Activated B cell treated with CpG ODN at 0.5 μM for 24 hours (primary cell): Measurements from ENCODE around the gene MACROD2. TPM values are rescaled to one million over a fixed set of nuclear protein-coding genes. Genes with fewer than 3 reads are reported as not detected.

Experiments used
- ATAC-seq: fragments of 200-7000 bp; cut with Tn5 transposase; one replicate; pipeline ENCODE4 v1.10.0; 2021; ENCODE audit warnings: low read depth, mild to moderate bottlenecking, moderate library complexity
- CTCF ChIA-PET: fragments of 350-600 bp; sonication (Branson Sonifier 250); formaldehyde crosslinking; loops from one replicate; lab custom pipeline; 2021; ENCODE audit warnings: antibody characterized with exemption; lab: Charles Lee
- POLR2A ChIA-PET: fragments of 350-600 bp; sonication (Branson Sonifier 250); formaldehyde crosslinking; loops from one replicate; lab custom pipeline; 2021; ENCODE audit warnings: antibody characterized with exemption; lab: Charles Lee
- DNase-seq: peaks from one replicate; pipeline ENCODE4 v3.0.0; 2022
- H3K27ac Mint-ChIP-seq: one replicate; pipeline ENCODE4 v1.8.0; 2020; ENCODE audit warnings: mixed read lengths
- H3K27me3 Mint-ChIP-seq: one replicate; pipeline ENCODE4 v1.8.0; 2021; ENCODE audit warnings: mixed read lengths
- H3K36me3 Mint-ChIP-seq: one replicate; pipeline ENCODE4 v1.8.0; 2021; ENCODE audit warnings: low read depth, mixed read lengths
- H3K4me1 Mint-ChIP-seq: one replicate; pipeline ENCODE4 v1.8.0; 2021; ENCODE audit warnings: mixed read lengths
- H3K4me3 Mint-ChIP-seq: one replicate; pipeline ENCODE4 v1.8.0; 2020; ENCODE audit warnings: mild to moderate bottlenecking, mixed read lengths
- H3K9me3 Mint-ChIP-seq: one replicate; pipeline ENCODE4 v1.8.0; 2020; ENCODE audit warnings: mixed read lengths
- CTCF ChIP-seq: fragments of 200-600 bp; IDR thresholded peaks from one replicate; pipeline ENCODE4 v1.8.0; 2022; ENCODE audit warnings: antibody characterized with exemption, mild to moderate bottlenecking
- intact Hi-C: fragments of 100-400 bp; cut with micrococcal nuclease; formaldehyde crosslinking; loops from one replicate; pipeline ENCODE4 v1.15.1; 2024
- total RNA-seq: library from RNA; stranded (reverse); gene quantifications from 2 replicates; pipeline ENCODE4 v1.2.3, GENCODE V29; 2022

The MACROD2 gene
- total RNA-seq, 1 donor from 2014 or later = 55.1 TPM

- H3K4me3 Mint-ChIP-seq = no peak overlapping the region
- POLR2A ChIA-PET = no interaction called here
- ATAC-seq = no peak
- no peaks in the 10 kb centered on the region for H3K36me3 Mint-ChIP-seq
- no peaks in the 10 kb centered on the region for H3K9me3 Mint-ChIP-seq
- no peak for TF ChIP-seq CTCF
- DNase-seq = no peak
- no peaks in the 10 kb centered on the region for H3K4me1 Mint-ChIP-seq
- no peak overlapping the region for H3K27ac Mint-ChIP-seq
- CTCF ChIA-PET = no interaction called here
- intact Hi-C loops = no loop called here
- peaks cover 3% of the 10 kb centered on the region for H3K27me3 Mint-ChIP-seq
Observed at GRCh38 chr20:15634102-15634501, 1638.8 kb downstream of the MACROD2 start.

GRCh38 chr20:15637546-15637945 is 1642.2 kb downstream of the MACROD2 start:
- CTCF ChIA-PET = no interaction called here
- H3K27me3 Mint-ChIP-seq = peaks cover 3% of the 10 kb centered on the region
- no peak for TF ChIP-seq CTCF
- no peak for DNase-seq
- intact Hi-C loops = no loop called here
- H3K4me3 Mint-ChIP-seq = no peak overlapping the region
- no peak overlapping the region for H3K27ac Mint-ChIP-seq
- no peak for ATAC-seq
- H3K36me3 Mint-ChIP-seq = no peaks in the 10 kb centered on the region
- H3K9me3 Mint-ChIP-seq = no peaks in the 10 kb centered on the region
- POLR2A ChIA-PET = no interaction called here
- no peaks in the 10 kb centered on the region for H3K4me1 Mint-ChIP-seq

- DNase-seq = no peak
- no peak for ATAC-seq
- no peaks in the 10 kb centered on the region for H3K36me3 Mint-ChIP-seq
- intact Hi-C loops = no loop called here
- no peak overlapping the region for H3K4me3 Mint-ChIP-seq
- no peak overlapping the region for H3K27ac Mint-ChIP-seq
- peaks cover 3% of the 10 kb centered on the region for H3K27me3 Mint-ChIP-seq
- ChIA-PET POLR2A (no interaction called here), CTCF (no interaction called here)
- no peaks in the 10 kb centered on the region for H3K4me1 Mint-ChIP-seq
- H3K9me3 Mint-ChIP-seq = no peaks in the 10 kb centered on the region
- no peak for TF ChIP-seq CTCF
Observed at GRCh38 chr20:15637950-15638754, 1642.8 kb downstream of the MACROD2 start.

GRCh38 chr20:15638816-15639215 is 1643.5 kb downstream of the MACROD2 start:
- intact Hi-C loops = no loop called here
- Mint-ChIP-seq H3K27me3 (peaks cover 3% of the 10 kb centered on the region), H3K4me3 (no peak overlapping the region), H3K36me3 (no peaks in the 10 kb centered on the region), H3K4me1 (no peaks in the 10 kb centered on the region), H3K27ac (no peak overlapping the region), H3K9me3 (no peaks in the 10 kb centered on the region)
- ChIA-PET POLR2A (no interaction called here), CTCF (no interaction called here)
- DNase-seq (no peak), ATAC-seq (no peak)
- no peak for TF ChIP-seq CTCF

GRCh38 chr20:15639839-15640238 is 1644.5 kb downstream of the MACROD2 start:
- no peaks in the 10 kb centered on the region for H3K9me3 Mint-ChIP-seq
- H3K4me3 Mint-ChIP-seq = no peak overlapping the region
- no peaks in the 10 kb centered on the region for H3K4me1 Mint-ChIP-seq
- ATAC-seq (no peak), DNase-seq (no peak)
- no peaks in the 10 kb centered on the region for H3K27me3 Mint-ChIP-seq
- H3K36me3 Mint-ChIP-seq = no peaks in the 10 kb centered on the region
- intact Hi-C loops = no loop called here
- POLR2A ChIA-PET = no interaction called here
- no peak for TF ChIP-seq CTCF
- H3K27ac Mint-ChIP-seq = no peak overlapping the region
- CTCF ChIA-PET = no interaction called here
